ENCODE data around the gene BBS7.

BBS7 gene, protein sequence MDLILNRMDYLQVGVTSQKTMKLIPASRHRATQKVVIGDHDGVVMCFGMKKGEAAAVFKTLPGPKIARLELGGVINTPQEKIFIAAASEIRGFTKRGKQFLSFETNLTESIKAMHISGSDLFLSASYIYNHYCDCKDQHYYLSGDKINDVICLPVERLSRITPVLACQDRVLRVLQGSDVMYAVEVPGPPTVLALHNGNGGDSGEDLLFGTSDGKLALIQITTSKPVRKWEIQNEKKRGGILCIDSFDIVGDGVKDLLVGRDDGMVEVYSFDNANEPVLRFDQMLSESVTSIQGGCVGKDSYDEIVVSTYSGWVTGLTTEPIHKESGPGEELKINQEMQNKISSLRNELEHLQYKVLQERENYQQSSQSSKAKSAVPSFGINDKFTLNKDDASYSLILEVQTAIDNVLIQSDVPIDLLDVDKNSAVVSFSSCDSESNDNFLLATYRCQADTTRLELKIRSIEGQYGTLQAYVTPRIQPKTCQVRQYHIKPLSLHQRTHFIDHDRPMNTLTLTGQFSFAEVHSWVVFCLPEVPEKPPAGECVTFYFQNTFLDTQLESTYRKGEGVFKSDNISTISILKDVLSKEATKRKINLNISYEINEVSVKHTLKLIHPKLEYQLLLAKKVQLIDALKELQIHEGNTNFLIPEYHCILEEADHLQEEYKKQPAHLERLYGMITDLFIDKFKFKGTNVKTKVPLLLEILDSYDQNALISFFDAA

DNA sequence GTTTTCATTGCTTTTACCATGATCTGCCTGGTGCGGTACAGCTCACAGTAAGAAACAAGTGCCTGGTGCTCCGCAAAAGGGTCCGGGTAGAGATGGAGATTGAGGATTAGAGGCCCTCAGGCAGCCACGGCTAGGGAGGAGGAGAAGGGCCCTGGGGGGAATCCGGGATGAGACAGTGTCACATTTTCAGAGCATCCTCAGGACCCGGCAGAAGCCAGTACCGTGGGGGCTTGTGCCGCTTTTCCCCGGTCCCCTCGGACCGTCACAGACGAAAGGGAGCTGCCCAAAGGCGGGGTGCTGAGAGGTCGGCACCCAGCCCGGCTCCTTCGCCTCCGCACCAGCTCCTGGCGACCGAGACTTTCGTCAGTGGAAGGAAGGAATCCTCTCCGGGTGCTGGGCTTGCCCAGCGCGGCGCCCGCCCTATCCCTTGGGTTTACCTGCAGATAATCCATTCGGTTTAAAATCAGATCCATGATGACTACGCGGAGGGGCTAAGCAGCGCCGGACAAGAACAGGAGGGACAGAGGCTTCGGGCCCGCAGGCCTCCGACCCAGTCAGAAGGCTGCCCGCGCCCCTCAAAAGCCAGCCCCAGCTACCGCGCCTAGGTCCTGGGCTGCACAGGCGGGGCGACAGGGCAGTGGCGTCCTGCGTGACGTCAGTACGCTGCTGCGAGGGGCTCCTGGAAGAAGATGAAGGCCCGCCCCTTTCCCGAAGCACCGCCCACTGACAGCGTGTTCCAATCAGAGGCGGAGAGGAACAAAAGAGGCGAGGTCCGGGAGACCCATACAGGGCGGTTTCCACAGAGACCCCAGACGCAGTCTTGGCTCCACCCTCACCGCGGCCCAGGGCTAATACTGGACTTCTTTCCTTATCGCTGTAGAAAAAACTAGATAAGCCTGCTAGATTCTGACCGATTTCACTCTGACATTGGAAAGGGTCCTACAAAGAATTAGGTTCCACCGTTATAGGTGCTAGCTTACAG lies at the start of gene BBS7:
Gene BBS7, minus strand, starts transcription at position 634 of the 982 bp plus-strand sequence. Its CDS starts 161 bp downstream, at position 473.
- peak; percentile 84 to 92 (median 87) for DNase-seq (ENCODE audit: low read depth in 3 of 3, low spot score in 1 of 3)

DNA sequence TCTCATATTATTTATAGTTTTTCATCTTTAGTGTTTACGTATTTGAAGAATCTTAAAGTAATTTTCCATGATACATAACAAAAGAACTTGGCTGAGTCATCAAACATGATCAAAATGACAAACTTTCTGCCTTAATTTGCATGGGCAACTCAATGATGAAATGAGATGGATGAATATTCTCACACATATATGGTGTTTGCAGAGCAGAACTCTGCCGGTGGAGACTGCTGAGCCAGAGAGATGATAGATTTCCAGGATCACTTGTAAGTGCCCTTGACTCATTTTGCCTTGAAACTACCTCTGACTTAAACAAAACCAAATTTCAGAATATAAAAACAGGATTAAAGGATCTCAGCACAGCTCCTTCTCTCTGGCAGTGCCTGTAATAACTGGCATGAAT lies 43.4 kb upstream of the BBS7 start:
- DNase-seq (ENCODE audit: low read depth in 3 of 3, low spot score in 1 of 3): no peak

DNA sequence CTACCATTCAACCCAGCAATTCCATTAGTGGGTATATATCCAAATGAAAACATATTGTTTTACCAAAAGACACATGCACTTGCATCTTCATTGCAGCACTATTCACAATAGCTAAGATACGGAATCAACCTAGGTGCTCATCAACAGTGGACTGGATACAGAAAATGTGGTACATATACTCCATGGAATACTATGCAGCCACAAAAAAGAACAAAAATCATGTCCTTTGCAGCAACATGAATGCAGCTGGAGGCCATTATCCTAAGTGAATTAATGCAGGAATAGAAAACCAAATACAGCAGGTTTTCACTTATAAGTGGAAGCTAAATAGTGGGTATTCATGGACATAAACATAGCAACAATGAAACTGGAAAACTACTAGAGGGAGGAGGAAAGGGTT lies 38.1 kb upstream of the BBS7 start:
- DNase-seq (ENCODE audit: low read depth in 3 of 3, low spot score in 1 of 3): no peak

DNA sequence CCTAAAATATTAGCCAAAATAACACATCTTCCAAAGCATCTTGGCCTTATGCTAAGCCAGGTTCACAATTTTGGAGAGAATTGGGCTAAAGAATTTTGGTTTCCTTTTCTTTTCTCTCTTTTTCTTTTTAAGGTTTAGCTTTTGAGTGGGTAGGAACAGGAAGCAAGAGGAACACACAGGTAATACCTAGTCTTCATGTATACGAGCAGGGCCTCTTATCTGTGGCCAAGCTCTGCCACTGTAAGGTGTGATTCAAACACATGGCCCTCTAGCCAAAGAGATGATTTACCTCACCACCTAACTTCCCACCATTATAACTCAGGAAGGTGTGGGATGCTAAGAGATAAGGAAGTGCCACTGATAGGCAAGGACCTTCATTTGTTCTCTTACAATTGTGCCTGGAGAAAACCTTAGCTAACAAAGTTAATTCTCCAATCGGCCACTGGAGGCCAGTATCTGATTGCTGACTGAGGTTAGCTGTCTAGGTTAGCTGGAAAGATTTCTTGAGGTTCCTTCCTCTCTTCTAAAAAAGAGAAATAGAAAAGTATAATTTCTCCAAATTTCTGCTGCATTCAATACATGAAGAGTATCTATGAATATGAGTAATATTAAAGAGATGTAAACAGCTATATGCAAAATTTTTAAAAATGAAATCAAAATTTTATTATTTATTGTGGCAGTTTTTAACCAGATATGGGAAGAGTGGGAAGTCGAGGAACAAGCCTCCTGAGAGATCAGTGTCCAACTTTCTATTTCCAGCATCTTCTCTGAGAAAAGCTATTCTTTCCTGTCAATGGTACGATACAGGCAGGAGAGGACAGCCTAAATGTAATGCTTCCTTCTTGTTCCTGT lies 30.1 kb upstream of the BBS7 start:
- peak in 2 of 3 donors; percentile 5 to 11 for DNase-seq (ENCODE audit: low read depth in 3 of 3, low spot score in 1 of 3)

DNA sequence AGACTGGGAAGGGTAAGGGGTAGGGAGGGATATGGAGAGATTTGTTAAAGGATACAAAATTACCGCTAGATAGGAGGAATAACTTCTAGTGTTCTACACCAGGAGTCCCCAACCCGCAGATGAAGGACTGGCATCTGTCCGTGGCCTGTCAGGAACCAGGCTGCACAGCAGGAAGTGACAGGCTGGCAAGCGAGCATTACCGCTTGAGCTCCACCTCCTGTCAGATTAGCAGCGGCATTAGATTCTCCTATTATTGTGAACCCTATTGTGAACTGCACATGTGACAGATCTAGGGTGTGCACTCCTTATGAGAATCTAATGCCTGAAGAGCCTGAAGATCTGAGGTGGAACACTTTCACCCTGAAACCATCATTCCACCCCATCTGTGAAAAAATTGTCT lies 27.9 kb upstream of the BBS7 start:
- DNase-seq (ENCODE audit: low read depth in 3 of 3, low spot score in 1 of 3): no peak

DNA sequence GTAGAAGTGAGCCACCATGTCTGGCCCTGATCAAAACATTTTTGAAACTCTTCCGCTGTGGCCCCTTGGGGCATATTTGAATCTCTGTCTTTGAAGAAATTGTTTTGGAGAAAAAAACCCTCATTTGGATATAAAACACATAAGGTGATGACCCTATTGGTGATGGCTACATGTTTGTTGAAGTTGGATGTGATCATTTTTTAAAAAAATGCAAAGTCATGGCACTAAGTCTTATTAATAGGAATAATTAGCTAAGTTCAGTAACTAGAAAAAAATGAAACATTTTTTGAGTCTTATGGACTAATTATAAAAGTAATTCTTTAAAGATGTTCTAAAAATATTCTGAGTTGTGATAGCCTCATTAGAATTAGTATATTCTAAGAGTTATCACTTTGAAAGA lies 17.9 kb upstream of the BBS7 start:
- DNase-seq (ENCODE audit: low read depth in 3 of 3, low spot score in 1 of 3): no peak

DNA sequence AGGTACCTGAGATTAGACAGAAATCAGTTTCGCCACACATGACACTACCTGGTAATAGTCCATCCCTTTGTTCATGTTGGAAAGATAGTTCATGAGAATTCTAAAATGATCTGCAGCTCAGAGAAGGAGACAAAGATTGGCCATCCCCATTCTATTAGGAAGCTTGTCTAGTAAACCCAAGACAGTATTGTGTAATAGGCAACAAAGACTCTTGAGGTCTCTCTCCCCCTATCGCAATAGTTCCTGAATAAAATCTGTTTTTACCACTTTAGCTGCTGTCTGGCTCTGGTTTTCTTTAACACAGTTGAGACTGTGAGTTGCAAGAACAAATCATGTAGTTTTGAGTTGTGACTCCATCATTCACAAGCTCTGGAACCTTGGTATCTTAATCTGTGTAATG lies 14.8 kb upstream of the BBS7 start:
- DNase-seq (ENCODE audit: low read depth in 3 of 3, low spot score in 1 of 3): no peak

DNA sequence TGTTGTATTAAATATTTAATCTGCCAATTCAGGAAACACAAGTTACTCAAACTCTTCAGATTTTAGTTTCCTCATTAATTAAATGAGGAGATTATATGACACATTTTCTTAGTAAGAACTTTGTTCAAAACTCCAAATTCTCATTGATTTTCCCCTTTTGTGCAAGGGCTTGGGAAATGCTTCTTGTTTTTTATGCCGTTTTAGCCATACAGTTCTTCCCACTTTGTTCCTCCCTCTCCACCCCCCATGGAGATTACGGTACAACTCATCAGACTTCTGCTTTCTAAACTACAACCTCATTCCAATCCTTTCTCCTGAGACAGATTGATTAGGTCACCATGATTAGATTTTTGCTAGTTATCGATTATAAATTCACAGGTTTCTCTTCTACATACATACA lies 10.9 kb upstream of the BBS7 start:
- DNase-seq (ENCODE audit: low read depth in 3 of 3, low spot score in 1 of 3): no peak

DNA sequence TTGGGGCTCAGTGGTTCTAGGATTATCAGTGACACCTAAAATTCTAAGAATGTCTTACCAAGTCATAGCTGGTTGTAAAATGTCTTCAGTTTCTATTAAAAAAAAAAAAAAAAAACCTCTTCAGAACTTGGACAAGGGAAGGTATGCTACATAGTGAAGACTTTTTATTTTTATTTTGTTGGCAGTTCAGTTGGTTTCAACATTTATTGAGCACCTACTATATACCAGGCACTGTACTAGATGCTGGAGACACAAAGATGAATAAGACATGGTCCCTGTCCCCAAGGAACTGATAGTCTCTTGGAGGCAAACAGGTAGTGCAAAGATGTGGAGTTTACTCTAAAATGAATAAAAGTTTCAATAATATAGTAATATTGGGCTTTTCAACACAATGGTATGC lies 8.9 kb upstream of the BBS7 start:
- no peak for DNase-seq (ENCODE audit: low read depth in 3 of 3, low spot score in 1 of 3)

DNA sequence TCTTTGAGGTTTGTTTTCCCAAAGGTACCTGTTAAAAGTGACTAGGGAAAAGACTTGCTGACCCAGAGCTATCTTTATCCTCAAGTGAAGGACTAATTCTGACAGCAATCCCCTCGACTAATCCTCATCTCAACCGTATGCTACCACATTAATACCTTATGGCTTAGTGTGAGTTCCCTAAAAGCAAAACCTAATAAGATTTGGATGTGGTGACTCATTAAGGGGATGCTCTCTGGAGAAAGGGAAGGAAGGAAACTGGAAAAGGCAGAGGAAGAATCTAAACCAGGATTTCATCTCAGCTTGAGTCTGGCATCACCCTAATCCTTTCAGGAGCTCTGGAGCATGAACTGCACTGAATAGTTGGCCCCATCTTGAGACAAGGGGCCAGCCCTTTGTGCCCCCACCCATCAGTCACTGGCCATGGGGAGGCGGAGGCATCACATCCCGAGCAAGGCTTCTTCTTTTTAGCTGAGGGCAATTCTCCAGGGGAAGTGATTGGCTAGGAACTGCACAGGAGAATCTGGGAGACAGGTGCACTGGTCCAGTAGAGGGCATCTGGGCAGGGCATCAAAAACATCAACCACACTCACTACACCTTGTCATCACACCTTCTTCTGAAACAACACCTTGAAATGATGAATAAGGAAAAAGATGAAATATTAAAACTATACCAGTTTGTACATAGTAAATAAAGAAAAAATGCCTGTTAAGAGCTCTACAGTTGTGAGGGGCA lies 6.9 kb upstream of the BBS7 start:
- DNase-seq (ENCODE audit: low read depth in 3 of 3, low spot score in 1 of 3): no peak

DNA sequence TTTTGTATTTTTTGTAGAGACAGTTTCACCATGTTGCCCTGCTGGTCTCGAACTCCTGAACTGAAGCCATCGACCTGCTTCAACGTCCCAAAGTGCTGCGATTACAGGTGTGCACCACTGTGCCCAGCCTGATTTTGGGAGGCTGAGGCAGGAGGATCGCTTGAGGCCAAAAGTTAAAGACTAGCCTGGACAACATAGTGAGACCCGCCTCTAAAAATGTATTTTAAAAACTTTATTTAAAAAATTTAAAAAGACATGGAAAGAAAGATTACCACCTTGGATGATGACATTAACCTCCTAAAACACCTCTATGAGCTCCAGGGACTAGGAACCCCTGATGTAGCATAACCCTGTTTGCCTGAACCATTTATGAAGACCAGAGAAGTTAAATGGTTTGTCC lies 5.8 kb upstream of the BBS7 start:
- DNase-seq (ENCODE audit: low read depth in 3 of 3, low spot score in 1 of 3): no peak

DNA sequence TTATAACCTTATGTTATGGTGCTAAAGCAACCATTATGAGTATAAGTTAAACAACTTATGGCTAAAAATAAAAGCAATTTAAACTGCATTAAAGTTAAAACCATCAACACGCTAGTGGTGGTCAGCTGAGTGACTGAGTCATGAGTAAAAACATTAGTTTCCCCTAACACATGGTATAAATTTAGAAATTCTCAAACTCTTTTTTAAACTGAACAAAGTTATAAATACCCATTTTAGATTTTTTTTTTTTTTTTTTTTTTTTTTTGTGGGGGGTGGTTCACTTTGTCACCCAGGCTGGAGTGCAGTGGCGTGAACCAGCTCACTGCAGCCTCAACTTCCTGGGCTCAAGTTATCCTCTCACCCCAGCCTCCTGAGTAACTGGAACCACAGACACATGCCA lies 5.4 kb upstream of the BBS7 start:
- no peak for DNase-seq (ENCODE audit: low read depth in 3 of 3, low spot score in 1 of 3)

DNA sequence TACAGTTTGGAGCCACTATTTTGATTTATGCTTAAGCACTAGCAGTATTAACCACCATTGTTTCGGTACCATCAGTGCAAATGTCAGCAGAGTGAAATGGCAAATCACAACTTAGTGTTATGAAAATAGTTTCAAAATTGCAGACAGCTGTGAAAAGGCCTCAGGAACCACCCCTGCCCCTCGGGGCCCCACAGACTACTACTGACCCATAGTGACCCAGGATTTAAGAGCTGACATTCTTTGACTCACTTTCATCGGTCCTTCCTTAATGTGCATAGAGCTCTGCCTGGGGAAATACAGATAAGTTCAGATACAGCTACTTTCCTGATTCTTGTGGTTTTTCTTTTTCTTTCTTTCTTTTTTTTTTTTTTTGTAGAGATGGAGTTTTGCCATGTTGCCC lies 3.3 kb upstream of the BBS7 start:
- no peak for DNase-seq (ENCODE audit: low read depth in 3 of 3, low spot score in 1 of 3)

DNA sequence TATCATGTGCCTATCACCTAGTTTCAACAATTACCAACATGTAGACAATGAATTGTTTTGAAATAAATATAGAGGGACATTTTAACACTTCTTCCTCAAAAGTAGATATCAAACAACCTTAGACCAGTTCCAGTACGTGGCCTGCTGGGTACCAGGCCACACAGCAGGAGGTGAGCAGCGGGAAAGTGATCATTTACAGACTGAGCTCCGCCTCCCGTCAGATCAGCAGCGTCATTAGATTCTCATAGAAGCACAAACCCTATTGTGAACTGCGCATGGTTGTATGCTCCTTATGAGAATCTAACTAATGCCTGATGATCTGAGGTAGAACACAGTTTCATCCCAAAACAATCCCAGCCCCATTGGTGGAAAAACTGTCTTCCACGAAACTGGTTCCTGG lies 6.5 kb downstream of the BBS7 start:
- DNase-seq (ENCODE audit: low read depth in 3 of 3, low spot score in 1 of 3): no peak

DNA sequence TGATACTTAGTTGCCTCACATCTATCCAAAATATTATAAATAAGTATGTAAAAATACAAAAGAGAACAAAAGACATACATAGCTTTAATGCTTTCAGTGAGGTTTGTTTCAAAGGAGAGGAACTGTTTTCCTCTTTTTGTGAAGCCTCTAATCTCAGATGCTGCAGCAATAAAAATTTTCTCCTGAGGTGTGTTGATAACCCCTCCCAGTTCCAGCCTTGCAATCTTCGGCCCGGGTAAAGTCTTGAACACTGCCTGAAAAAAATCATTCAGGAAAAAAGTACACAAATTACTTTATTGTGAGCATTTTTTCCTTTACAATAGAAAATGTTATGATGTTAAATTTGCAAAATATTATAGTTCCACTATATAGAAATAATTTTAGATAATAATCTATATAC lies 8.8 kb downstream of the BBS7 start:
- DNase-seq (ENCODE audit: low read depth in 3 of 3, low spot score in 1 of 3): no peak

DNA sequence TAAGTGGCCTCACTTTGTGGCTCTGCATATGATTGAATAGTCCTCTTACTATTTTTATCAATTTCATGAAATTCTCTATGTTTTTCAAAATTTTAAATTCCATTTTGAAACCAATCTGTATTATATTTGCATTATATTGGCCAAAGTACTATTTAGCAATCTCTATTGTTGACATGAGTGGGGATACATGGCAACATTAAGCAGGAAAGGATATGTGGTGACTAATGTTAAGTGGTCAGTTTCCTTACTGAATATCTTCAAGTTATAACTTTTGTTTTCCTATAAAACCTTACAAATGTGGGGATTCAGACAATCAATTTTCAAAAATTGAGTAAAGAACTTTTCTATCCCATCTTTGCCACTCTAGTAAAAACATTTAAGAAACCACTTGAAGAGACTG lies 10.2 kb downstream of the BBS7 start:
- DNase-seq (ENCODE audit: low read depth in 3 of 3, low spot score in 1 of 3): no peak

DNA sequence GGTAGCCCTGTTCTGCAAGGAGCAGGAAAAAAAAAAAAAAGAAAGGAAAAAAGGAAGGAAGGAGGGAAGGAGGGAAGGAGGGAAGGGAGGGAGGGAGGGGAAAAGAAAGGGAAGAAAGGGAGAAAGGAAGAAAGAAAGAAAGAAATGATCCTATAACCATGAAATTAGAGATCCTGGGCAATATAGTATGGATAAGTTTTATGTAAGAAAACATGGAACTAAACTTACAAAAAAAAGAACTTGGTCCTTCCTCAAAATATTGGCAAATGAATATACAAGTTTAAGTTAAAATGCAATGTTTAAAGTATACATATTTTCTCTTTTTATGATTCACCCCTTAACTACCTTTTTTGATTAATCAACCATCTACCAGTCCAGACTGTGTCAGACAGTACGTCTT lies 18.9 kb downstream of the BBS7 start:
- DNase-seq (ENCODE audit: low read depth in 3 of 3, low spot score in 1 of 3): no peak

DNA sequence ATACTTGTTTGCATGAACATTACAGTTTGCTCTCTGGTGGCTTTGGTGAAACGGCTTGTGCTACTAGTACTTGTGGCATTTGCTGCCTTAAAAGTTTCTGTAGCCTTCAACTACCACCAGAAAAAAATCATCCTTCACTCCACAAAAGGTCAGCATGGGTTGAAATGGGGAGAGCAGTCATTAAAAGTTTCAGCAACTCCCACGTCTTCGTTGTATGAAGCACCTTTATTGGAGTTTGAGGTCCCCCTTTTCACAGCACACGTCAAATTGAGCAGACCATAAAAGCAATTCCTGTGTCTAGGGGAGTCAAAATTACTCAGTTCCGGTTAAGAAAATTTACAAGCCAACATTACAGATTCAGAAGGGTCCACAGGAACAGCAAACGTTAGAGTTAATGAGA lies 23.6 kb downstream of the BBS7 start:
- no peak for DNase-seq (ENCODE audit: low read depth in 3 of 3, low spot score in 1 of 3)

DNA sequence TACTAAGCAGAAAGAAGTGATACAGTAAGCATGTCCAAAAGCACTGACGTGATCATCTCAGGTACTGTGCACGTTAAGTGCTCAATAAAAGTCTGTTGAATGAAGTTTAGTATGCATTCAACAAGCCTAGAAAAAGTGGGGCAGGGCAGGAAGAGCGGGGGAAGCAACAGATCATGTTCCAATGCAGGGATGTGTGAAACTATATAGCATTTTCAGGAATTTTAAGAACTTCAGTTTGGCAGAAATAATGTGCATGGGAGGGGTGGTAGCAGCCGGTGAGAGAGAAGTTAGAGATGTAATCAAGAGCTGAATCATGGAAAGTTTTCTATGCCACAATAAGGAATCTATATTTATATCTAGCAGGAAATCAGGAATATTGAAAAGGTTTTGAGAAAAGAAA lies 27.4 kb downstream of the BBS7 start:
- no peak for DNase-seq (ENCODE audit: low read depth in 3 of 3, low spot score in 1 of 3)

DNA sequence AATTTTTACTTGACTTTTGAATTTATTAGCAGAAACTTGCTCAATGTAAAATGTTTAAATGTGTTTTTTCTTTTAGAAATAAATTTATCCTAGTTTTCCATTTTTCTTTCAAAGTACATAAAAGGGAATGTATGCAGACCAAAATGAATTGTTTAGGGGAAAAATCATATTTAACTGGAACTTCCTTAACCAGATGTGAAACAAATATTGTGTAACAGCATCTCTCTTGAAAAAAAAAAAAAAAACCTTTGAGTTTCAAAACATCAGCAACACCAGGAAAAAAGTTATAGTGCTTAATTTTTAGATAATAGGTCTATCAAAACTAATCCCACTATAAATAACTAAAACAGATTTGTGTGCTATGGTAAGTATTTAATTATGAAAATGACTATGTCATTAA lies 32.1 kb downstream of the BBS7 start:
- DNase-seq (ENCODE audit: low read depth in 3 of 3, low spot score in 1 of 3): no peak

Data from stimulated activated CD4-positive, alpha-beta T cell treated with anti-CD3 and anti-CD28 coated beads, TNF-alpha, amount 100 ng/mL, for 1 hour (primary cell).